Neural cell (in vitro differentiated cells): ENCODE results near the gene RND3. TPM values are rescaled to one million over a fixed set of nuclear protein-coding genes. Genes with fewer than 3 reads are reported as not detected.

Source experiments
- H2AFZ ChIP-seq: fragments of 200-600, 300-800 bp; sonication (generic), shearing (Covaris generic); 2 replicates; pipeline ENCODE4 v1.6.0; 2014; ENCODE audit warnings: low read depth, mild to moderate bottlenecking, antibody characterized with exemption, low read length, moderate library complexity
- H3F3A ChIP-seq: fragments of 200-600 bp; shearing (Covaris generic); 2 replicates; pipeline ENCODE4 v1.6.1; 2016; ENCODE audit warnings: mild to moderate bottlenecking, moderate library complexity, mixed read lengths, antibody characterized with exemption, low read length; ENCODE audit not compliant: insufficient read depth, poor library complexity, severe bottlenecking
- H3K27ac ChIP-seq: fragments of 200-600, 300-800 bp; sonication (generic), shearing (Covaris generic); 2 replicates; pipeline ENCODE4 v1.5.1; 2014; ENCODE audit warnings: mild to moderate bottlenecking, low read length, moderate library complexity
- H3K27me3 ChIP-seq: fragments of 300-800, 200-600 bp; sonication (generic), shearing (Covaris generic); 2 replicates; pipeline ENCODE4 v1.6.0; 2014; ENCODE audit warnings: mild to moderate bottlenecking, low read depth, low read length, moderate library complexity; ENCODE audit not compliant: insufficient read depth
- H3K36me3 ChIP-seq: fragments of 300-800, 200-600 bp; sonication (generic), shearing (Covaris generic); 2 replicates; pipeline ENCODE4 v1.5.1; 2014; ENCODE audit warnings: mild to moderate bottlenecking, antibody characterized with exemption, low read length, moderate library complexity; ENCODE audit not compliant: insufficient read depth
- H3K4me2 ChIP-seq: fragments of 300-800, 200-600 bp; sonication (generic), shearing (Covaris generic); 2 replicates; pipeline ENCODE4 v1.6.0; 2014; ENCODE audit warnings: mild to moderate bottlenecking, low read length
- H3K4me3 ChIP-seq: fragments of 300-800, 200-600 bp; sonication (generic), shearing (Covaris generic); 2 replicates; pipeline ENCODE4 v1.5.1; 2014; ENCODE audit warnings: mild to moderate bottlenecking, low read length, moderate library complexity
- H3K79me2 ChIP-seq: fragments of 200-600 bp; shearing (Covaris generic); replicated peaks from 2 replicates; pipeline ENCODE4 v1.6.0; 2014; ENCODE audit warnings: mild to moderate bottlenecking, low read length, moderate library complexity; ENCODE audit not compliant: insufficient read depth
- H3K9ac ChIP-seq: fragments of 300-800, 200-600 bp; sonication (generic), shearing (Covaris generic); 2 replicates; pipeline ENCODE4 v1.6.1; 2016; ENCODE audit warnings: mild to moderate bottlenecking, low read length, mixed read lengths
- H3K9me2 ChIP-seq: fragments of 200-600 bp; shearing (Covaris generic); 2 replicates; pipeline ENCODE4 v1.6.1; 2016; ENCODE audit warnings: mild to moderate bottlenecking, low read length, mixed read lengths; ENCODE audit not compliant: insufficient read depth
- H3K9me3 ChIP-seq: fragments of 200-600, 300-800 bp; sonication (generic), shearing (Covaris generic); 2 replicates; pipeline ENCODE4 v1.6.1; 2016; ENCODE audit warnings: mild to moderate bottlenecking, mixed run types, low read length, moderate library complexity, mixed read lengths
- H4K20me1 ChIP-seq: fragments of 200-600 bp; shearing (Covaris generic); 2 replicates; pipeline ENCODE4 v1.6.1; 2016; ENCODE audit warnings: mild to moderate bottlenecking, mixed run types; ENCODE audit not compliant: insufficient read depth
- EP300 ChIP-seq: fragments of 450-650 bp; conservative IDR thresholded peaks from 2 replicates; pipeline ENCODE4 v1.6.1; 2014; ENCODE audit warnings: antibody characterized with exemption, mild to moderate bottlenecking, moderate library complexity; ENCODE audit not compliant: poor library complexity, severe bottlenecking
- EZH2 ChIP-seq: fragments of 200-600, 300-800 bp; shearing (Covaris generic), sonication (generic); IDR thresholded peaks from 2 replicates; pipeline ENCODE4 v1.6.1; 2014; ENCODE audit warnings: antibody characterized with exemption, low read length, borderline replicate concordance, mild to moderate bottlenecking; ENCODE audit not compliant: insufficient read depth, poor library complexity, severe bottlenecking
- MXI1 ChIP-seq: fragments of 450-650 bp; conservative IDR thresholded peaks from 2 replicates; pipeline ENCODE4 v1.6.1; 2014; ENCODE audit warnings: antibody characterized with exemption, mild to moderate bottlenecking; ENCODE audit not compliant: poor library complexity, severe bottlenecking
- POLR2AphosphoS5 ChIP-seq: IDR thresholded peaks from 2 replicates; pipeline ENCODE4 v1.6.1; 2012
- RAD21 ChIP-seq: fragments of 450-650 bp; conservative IDR thresholded peaks from 2 replicates; pipeline ENCODE4 v1.6.1; 2014; ENCODE audit warnings: antibody characterized with exemption, mild to moderate bottlenecking, moderate library complexity
- REST ChIP-seq: IDR thresholded peaks from 2 replicates; pipeline ENCODE4 v1.6.1; 2012; ENCODE audit warnings: borderline replicate concordance
- SMC3 ChIP-seq: fragments of 450-650 bp; conservative IDR thresholded peaks from 2 replicates; pipeline ENCODE4 v1.6.1; 2014; ENCODE audit warnings: antibody characterized with exemption, mild to moderate bottlenecking, moderate library complexity; ENCODE audit not compliant: poor library complexity
- TAF1 ChIP-seq: IDR thresholded peaks from 2 replicates; pipeline ENCODE4 v1.6.1; 2012; ENCODE audit warnings: low read depth
- polyA plus RNA-seq: library from polyadenylated mRNA; depleted of rRNA; stranded (reverse); fragments of >200 nt; gene quantifications from 2 replicates; pipeline ENCODE4 v1.2.3, GENCODE V29; 2014
- TF ChIP-seq, protein P1 (sequence below): fragments of 450-650 bp; IDR thresholded peaks from 2 replicates; pipeline ENCODE4 v1.5.1; 2014; ENCODE audit warnings: antibody characterized with exemption, mild to moderate bottlenecking, moderate library complexity; ENCODE audit not compliant: poor library complexity, severe bottlenecking

The RND3 gene
- polyA plus RNA-seq, 1 donor from 2014 or later: 143 TPM

DNA sequence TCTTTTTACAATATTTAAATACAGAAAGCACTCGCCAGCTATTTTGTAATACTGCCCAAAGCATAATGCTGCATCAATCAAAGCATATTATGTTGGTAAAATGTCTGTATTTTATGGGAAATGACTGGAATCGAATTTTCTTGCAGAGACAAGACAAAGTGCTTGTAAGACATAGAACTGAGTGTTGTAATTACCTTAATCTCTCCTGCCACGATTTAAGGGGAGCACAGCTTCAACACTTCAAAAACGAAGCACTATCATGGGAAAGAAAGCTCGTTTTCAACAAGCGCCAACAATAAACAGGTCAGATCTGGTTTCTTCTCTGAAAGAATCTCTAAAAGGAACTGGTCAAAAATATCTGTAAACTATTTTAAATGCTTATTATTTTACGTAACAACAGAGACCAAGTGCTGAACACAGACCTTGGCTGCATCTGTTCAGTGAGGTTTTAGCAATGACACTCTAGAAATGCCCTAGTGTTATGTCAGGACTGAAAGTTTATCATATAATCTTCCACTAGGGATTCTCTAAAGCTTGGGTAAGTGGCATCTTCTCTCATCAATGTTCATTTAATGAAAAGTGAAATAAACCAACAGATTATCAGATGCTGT lies 19.0 kb downstream of the RND3 start:
- H3K27ac ChIP-seq: no peak overlapping the region
- no peak overlapping the region for H3K9ac ChIP-seq
- H3K4me2 ChIP-seq: no peak overlapping the region
- TF ChIP-seq EP300: no peak
- TF ChIP-seq MXI1: no peak
- TF ChIP-seq, protein P1, sequence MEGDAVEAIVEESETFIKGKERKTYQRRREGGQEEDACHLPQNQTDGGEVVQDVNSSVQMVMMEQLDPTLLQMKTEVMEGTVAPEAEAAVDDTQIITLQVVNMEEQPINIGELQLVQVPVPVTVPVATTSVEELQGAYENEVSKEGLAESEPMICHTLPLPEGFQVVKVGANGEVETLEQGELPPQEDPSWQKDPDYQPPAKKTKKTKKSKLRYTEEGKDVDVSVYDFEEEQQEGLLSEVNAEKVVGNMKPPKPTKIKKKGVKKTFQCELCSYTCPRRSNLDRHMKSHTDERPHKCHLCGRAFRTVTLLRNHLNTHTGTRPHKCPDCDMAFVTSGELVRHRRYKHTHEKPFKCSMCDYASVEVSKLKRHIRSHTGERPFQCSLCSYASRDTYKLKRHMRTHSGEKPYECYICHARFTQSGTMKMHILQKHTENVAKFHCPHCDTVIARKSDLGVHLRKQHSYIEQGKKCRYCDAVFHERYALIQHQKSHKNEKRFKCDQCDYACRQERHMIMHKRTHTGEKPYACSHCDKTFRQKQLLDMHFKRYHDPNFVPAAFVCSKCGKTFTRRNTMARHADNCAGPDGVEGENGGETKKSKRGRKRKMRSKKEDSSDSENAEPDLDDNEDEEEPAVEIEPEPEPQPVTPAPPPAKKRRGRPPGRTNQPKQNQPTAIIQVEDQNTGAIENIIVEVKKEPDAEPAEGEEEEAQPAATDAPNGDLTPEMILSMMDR: no peak
- TF ChIP-seq POLR2AphosphoS5: no peak
- no peak for TF ChIP-seq REST
- no peak for TF ChIP-seq TAF1
- H3K9me3 ChIP-seq: no peaks in the 10 kb centered on the region
- no peaks in the 10 kb centered on the region for H3K9me2 ChIP-seq
- no peak overlapping the region for H3K4me3 ChIP-seq
- H3K36me3 ChIP-seq: peaks cover 14% of the 10 kb centered on the region
- peaks cover 3% of the 10 kb centered on the region for H3F3A ChIP-seq
- peaks cover 24% of the 10 kb centered on the region for H3K79me2 ChIP-seq
- H4K20me1 ChIP-seq: no peaks in the 10 kb centered on the region
- H2AFZ ChIP-seq: no peak overlapping the region
- no peaks in the 10 kb centered on the region for H3K27me3 ChIP-seq

DNA sequence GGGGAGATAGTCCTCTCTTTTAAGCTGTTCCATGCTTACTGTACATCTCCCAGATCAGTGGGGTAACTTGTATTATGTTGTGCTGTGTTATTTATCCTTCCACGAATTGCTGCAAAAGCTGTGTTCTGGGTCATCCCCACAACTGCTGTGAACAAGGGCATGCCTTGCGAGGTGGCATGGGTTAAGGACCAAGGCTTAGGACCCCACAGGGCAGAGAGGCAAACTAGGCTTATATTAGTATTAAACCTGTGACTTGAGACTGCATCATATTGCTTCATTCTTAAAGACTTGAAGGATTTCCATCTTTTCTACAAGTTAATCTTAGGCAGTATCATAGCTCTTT lies 19.9 kb downstream of the RND3 start:
- Histone ChIP-seq H3K36me3 (peaks cover 14% of the 10 kb centered on the region), H3K4me3 (no peak overlapping the region), H2AFZ (no peak overlapping the region), H4K20me1 (no peaks in the 10 kb centered on the region), H3F3A (peaks cover 3% of the 10 kb centered on the region), H3K9me3 (no peaks in the 10 kb centered on the region), H3K9me2 (no peaks in the 10 kb centered on the region), H3K79me2 (peaks cover 16% of the 10 kb centered on the region), H3K27me3 (no peaks in the 10 kb centered on the region), H3K4me2 (no peak overlapping the region), H3K27ac (no peak overlapping the region), H3K9ac (no peak overlapping the region)
- TF ChIP-seq POLR2AphosphoS5 (peak; percentile 27), TAF1 (no peak)

DNA sequence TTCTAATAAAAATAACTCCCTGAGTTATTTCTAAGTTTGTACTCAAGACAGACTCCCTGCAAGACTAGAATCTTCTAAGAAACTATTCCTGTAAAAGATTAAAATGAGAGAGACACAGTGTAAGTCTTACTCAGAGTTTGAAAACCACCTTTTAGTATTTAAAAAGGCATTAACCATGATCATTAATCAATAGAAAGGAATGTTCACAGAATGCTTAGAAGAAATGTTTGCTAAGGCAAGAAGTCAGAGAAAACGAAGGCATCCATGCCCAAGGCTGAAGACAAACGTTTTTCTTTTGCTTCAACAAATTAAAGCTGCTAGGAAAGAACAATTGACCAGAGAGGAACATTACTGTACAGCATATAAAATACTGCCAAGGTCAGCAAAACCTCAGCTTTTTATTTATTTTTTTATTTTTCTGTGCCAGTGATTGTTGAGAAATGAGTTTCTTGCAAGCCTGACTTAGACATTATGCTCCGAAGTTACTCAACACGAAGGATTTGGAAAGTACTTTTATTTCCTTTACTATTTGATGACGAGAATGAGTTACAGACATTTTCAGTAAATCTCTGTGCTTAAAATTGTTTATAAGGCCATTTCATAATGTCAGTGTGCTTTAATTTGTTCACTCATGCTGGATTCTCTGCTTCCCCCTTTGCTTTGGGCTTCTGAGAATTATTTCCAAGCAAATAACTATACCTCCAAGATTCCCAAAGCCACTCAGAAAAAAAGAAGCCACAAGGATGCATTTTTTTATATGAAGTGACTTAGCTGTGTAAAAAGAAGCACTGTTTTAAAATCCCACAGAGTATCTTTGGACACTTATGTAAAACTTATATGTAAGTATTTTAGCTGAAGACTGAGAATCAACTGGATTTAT lies 20.5 kb downstream of the RND3 start:
- Histone ChIP-seq H3K9me3 (no peaks in the 10 kb centered on the region), H3K4me3 (no peak overlapping the region), H2AFZ (no peak overlapping the region), H3K27me3 (no peaks in the 10 kb centered on the region), H3K9me2 (no peaks in the 10 kb centered on the region), H3K27ac (no peak overlapping the region), H3K9ac (no peak overlapping the region), H3K79me2 (peaks cover 10% of the 10 kb centered on the region), H3K36me3 (peaks cover 10% of the 10 kb centered on the region), H3F3A (no peaks in the 10 kb centered on the region), H3K4me2 (no peak overlapping the region), H4K20me1 (no peaks in the 10 kb centered on the region)
- TF ChIP-seq TAF1 (no peak), RAD21 (no peak), EP300 (no peak), MXI1 (no peak), SMC3 (no peak), REST (no peak), EZH2 (no peak), POLR2AphosphoS5 (no peak)
